Endothelial cell of umbilical vein (primary cell): ENCODE measurements around the gene RAD23B.

Experiments
- GATA2 ChIP-seq: IDR thresholded peaks from 2 replicates; pipeline ENCODE4 v1.7.0; 2011; ENCODE audit warnings: low read depth, mild to moderate bottlenecking, moderate library complexity, mixed read lengths, low read length; ENCODE audit not compliant: insufficient read length, insufficient read depth
- JUN ChIP-seq: IDR thresholded peaks from 2 replicates; pipeline ENCODE4 v1.6.1; 2011; ENCODE audit warnings: borderline replicate concordance, low read depth; ENCODE audit not compliant: insufficient read length, insufficient read depth
- POLR2AphosphoS5 ChIP-seq: IDR thresholded peaks from 2 replicates; pipeline ENCODE4 v1.6.1; 2012; ENCODE audit warnings: low read depth, mild to moderate bottlenecking, control low read depth, low read length, moderate library complexity; ENCODE audit not compliant: insufficient read depth
- TF ChIP-seq, protein P1 (sequence below), 2 donors: IDR thresholded peaks; 1 replicate in 1 of 2; 2 replicates in 1 of 2; pipeline ENCODE4 v1.5.1; 2011; ENCODE audit warnings: low read length in 2 of 2, mild to moderate bottlenecking in 2 of 2, moderate library complexity in 2 of 2, control low read depth in 1 of 2, inconsistent platforms in 1 of 2, low read depth in 1 of 2; ENCODE audit not compliant: insufficient read depth in 1 of 2; ENCODE audit errors: extremely low read depth in 1 of 2
- TF ChIP-seq, protein P2 (sequence below): IDR thresholded peaks from 2 replicates; pipeline ENCODE4 v1.6.1; 2011; ENCODE audit not compliant: insufficient read depth, insufficient read length

DNA sequence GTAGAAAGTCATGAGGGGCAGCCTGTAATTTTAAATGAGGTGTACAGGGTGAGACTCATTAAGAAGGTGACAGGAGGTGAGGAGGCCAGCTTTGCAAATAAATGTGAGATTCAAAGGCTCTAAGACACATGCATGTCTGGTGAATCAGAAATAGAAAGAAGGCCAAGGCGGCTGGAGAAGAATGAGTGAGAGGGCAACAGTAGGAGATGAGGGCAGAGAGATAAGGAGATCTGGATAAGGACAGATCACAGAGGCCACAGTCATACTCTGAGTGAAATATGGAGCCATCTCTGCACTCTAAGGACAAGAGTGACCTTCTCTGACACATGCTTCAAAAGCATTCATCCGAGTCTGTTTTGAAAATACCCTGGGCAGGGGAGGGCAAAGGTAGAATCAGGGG, 90.7 kb downstream of the RAD23B start:
- TF ChIP-seq JUN (no peak), POLR2AphosphoS5 (no peak), GATA2 (no peak)
- TF ChIP-seq, protein P1, sequence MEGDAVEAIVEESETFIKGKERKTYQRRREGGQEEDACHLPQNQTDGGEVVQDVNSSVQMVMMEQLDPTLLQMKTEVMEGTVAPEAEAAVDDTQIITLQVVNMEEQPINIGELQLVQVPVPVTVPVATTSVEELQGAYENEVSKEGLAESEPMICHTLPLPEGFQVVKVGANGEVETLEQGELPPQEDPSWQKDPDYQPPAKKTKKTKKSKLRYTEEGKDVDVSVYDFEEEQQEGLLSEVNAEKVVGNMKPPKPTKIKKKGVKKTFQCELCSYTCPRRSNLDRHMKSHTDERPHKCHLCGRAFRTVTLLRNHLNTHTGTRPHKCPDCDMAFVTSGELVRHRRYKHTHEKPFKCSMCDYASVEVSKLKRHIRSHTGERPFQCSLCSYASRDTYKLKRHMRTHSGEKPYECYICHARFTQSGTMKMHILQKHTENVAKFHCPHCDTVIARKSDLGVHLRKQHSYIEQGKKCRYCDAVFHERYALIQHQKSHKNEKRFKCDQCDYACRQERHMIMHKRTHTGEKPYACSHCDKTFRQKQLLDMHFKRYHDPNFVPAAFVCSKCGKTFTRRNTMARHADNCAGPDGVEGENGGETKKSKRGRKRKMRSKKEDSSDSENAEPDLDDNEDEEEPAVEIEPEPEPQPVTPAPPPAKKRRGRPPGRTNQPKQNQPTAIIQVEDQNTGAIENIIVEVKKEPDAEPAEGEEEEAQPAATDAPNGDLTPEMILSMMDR (IDR thresholded peaks at IDR 0.05; ENCODE audit: extremely low read depth in 1 of 2, insufficient read depth in 1 of 2, low read depth in 1 of 2, low read length in 2 of 2), result no peak
- TF ChIP-seq, protein P2, sequence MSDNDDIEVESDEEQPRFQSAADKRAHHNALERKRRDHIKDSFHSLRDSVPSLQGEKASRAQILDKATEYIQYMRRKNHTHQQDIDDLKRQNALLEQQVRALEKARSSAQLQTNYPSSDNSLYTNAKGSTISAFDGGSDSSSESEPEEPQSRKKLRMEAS, result no peak
